HepG2 (cell line): Measurements from ENCODE around the gene JPH4. TPM values are rescaled to one million over a fixed set of nuclear protein-coding genes. Genes with fewer than 3 reads are reported as not detected.

ENCODE experiments used
- CBX1 ChIP-seq: IDR thresholded peaks from one replicate; pipeline ENCODE4 v1.6.1; 2016; ENCODE audit warnings: antibody characterized with exemption, low read depth
- CC2D1A ChIP-seq: sonication (generic); formaldehyde crosslinking; IDR thresholded peaks from 2 replicates; pipeline ENCODE4 v1.8.1; 2023; ENCODE audit warnings: mild to moderate bottlenecking, missing genetic modification reagents
- EED ChIP-seq: sonication (generic); formaldehyde crosslinking; IDR thresholded peaks from 2 replicates; pipeline ENCODE4 v1.5.0; 2020; ENCODE audit warnings: mild to moderate bottlenecking, missing genetic modification reagents
- GFI1 ChIP-seq: sonication (generic); formaldehyde crosslinking; IDR thresholded peaks from 2 replicates; pipeline ENCODE4 v1.5.0; 2020; ENCODE audit warnings: missing genetic modification reagents, mild to moderate bottlenecking, borderline replicate concordance
- GMEB1 ChIP-seq: sonication (generic); formaldehyde crosslinking; IDR thresholded peaks from 2 replicates; pipeline ENCODE4 v1.5.1; 2020; ENCODE audit warnings: missing genetic modification reagents, mild to moderate bottlenecking, borderline replicate concordance
- HDAC6 ChIP-seq: fragments of 200-600 bp; sonication (generic); IDR thresholded peaks from 2 replicates; pipeline ENCODE4 v1.7.0; 2017; ENCODE audit warnings: mild to moderate bottlenecking, antibody characterized with exemption, low read length, low read depth
- KLF12 ChIP-seq: sonication (generic); formaldehyde crosslinking; IDR thresholded peaks from 2 replicates; pipeline ENCODE4 v1.4.0; 2020; ENCODE audit warnings: missing genetic modification reagents, borderline replicate concordance
- MATR3 ChIP-seq: sonication (generic); formaldehyde crosslinking; IDR thresholded peaks from 2 replicates; pipeline ENCODE4 v1.4.0; 2020; ENCODE audit warnings: missing genetic modification reagents
- MIER3 ChIP-seq: IDR thresholded peaks from 2 replicates; pipeline ENCODE4 v1.6.1; 2016; ENCODE audit warnings: missing compliant biosample characterization, borderline replicate concordance
- NR2F1 ChIP-seq, 2 experiments: fragments of 450-650 bp in 1 of 2; formaldehyde crosslinking in 1 of 2; IDR thresholded peaks; 2 replicates each; pipeline versions ENCODE4 v1.5.0 to v1.6.1; 2016 to 2020; ENCODE audit warnings: mild to moderate bottlenecking in 1 of 2, missing compliant biosample characterization in 1 of 2, missing genetic modification reagents in 1 of 2, moderate library complexity in 1 of 2
- NR2F2 ChIP-seq: IDR thresholded peaks from 2 replicates; pipeline ENCODE4 v1.6.1; 2012; ENCODE audit warnings: low read depth, inconsistent platforms, borderline replicate concordance
- PAX8 ChIP-seq: sonication (generic); formaldehyde crosslinking; IDR thresholded peaks from 2 replicates; pipeline ENCODE4 v1.8.0; 2022; ENCODE audit warnings: mild to moderate bottlenecking, missing genetic modification reagents, borderline replicate concordance
- PRMT3 ChIP-seq: sonication (generic); formaldehyde crosslinking; IDR thresholded peaks from 2 replicates; pipeline ENCODE4 v1.8.1; 2022; ENCODE audit warnings: low read depth, mild to moderate bottlenecking, moderate library complexity, missing genetic modification reagents, borderline replicate concordance
- SALL1 ChIP-seq: sonication (generic); formaldehyde crosslinking; IDR thresholded peaks from 2 replicates; pipeline ENCODE4 v1.8.0; 2022; ENCODE audit warnings: mild to moderate bottlenecking, missing genetic modification reagents
- ZNF10 ChIP-seq: sonication (generic); formaldehyde crosslinking; IDR thresholded peaks from 2 replicates; pipeline ENCODE4 v1.4.0; 2020; ENCODE audit warnings: mild to moderate bottlenecking, low read depth, missing genetic modification reagents, borderline replicate concordance
- ZNF20 ChIP-seq: sonication (generic); formaldehyde crosslinking; IDR thresholded peaks from 2 replicates; pipeline ENCODE4 v1.4.0; 2020; ENCODE audit warnings: mild to moderate bottlenecking, moderate library complexity, missing genetic modification reagents
- ZNF557 ChIP-seq: sonication (generic); formaldehyde crosslinking; IDR thresholded peaks from 2 replicates; pipeline ENCODE4 v1.4.0; 2020; ENCODE audit warnings: missing genetic modification reagents
- ZNF577 ChIP-seq: sonication (generic); formaldehyde crosslinking; IDR thresholded peaks from 2 replicates; pipeline ENCODE4 v1.4.0; 2020; ENCODE audit warnings: mild to moderate bottlenecking, low read depth, missing genetic modification reagents, borderline replicate concordance
- ZNF629 ChIP-seq: sonication (generic); formaldehyde crosslinking; conservative IDR thresholded peaks from 2 replicates; pipeline ENCODE4 v1.5.0; 2020; ENCODE audit warnings: missing genetic modification reagents
- ZNF746 ChIP-seq: sonication (generic); formaldehyde crosslinking; IDR thresholded peaks from 2 replicates; pipeline ENCODE4 v1.8.0; 2022; ENCODE audit warnings: mild to moderate bottlenecking, missing genetic modification reagents
- polyA plus RNA-seq, 8 experiments: library from polyadenylated mRNA; depleted of rRNA in 3 of 8; stranded (reverse) in 7 of 8; unstranded in 1 of 8; fragments of >200 nt; fragmentation: Illumina TruSeq in 4 of 8; extraction: Trizol in 4 of 8; gene quantifications; 2 replicates each; pipeline versions ENCODE4 v1.2.1 to v1.2.3, GENCODE V29; 2011 to 2016; ENCODE audit warnings: low read depth in 4 of 8, missing spikeins in 1 of 8, mixed read lengths in 1 of 8; ENCODE audit not compliant: insufficient read depth in 1 of 8
- total RNA-seq, 5 experiments: library from RNA; depleted of rRNA; stranded (reverse); fragments of >200 nt; fragmentation: Illumina TruSeq; extraction: Trizol; gene quantifications; 2 replicates each; pipeline ENCODE4 v1.2.3, GENCODE V29; 2016; ENCODE audit warnings: low read depth in 1 of 5
- TF ChIP-seq, protein P1 (sequence below): sonication (generic); formaldehyde crosslinking; IDR thresholded peaks from 2 replicates; pipeline ENCODE4 v1.4.0; 2020; ENCODE audit warnings: missing genetic modification reagents
- TF ChIP-seq, protein P2 (sequence below): IDR thresholded peaks from 2 replicates; pipeline ENCODE4 v1.6.1; 2012; ENCODE audit warnings: low read length, improper control_type of control experiment

The JPH4 gene
- total and polyA plus RNA-seq, 2 of the 13 experiments (the other 11 are each of a cell fraction or from before 2014, with no cell fraction given): 0.08 to 0.22 TPM

DNA sequence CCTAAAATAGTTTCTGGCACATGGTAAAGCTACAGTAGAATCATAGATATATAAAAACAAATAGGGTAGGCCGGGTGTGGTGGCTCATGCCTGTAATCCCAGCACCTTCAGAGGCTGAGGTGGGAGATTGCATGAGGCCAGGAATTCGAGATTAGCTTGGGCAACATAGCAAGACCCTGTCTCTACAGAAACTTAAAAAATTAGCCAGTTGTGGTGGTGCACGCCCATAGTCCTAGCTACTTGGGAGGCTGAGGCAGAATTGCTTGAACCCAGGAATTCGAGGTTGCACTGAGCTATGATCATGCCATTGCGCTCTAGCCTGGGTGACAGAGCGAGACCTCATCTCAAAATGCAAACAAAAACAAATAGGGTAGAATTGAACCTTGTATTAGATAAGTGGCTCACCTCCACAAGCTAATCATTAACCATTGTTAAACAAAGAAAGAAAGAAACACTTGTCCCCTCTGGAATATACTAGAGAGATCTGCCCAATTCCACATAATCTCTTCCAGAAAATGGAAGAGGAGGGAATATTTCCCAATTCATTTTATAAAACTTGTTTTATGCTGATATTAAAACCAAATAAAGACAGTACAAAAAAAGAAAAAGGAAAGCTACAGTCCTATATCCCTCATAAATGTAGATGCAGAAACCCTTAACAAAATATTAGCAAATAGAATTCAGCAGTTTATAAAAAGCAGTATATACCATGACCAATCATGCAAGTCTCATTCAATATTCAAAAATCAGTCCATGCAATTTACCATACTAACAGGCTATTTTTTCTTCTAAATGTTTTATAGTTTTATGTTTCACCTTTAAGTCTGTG lies 34.9 kb upstream of the JPH4 start (continued):
- TF ChIP-seq CBX1 (peak; percentile 96), NR2F1 (CRISPR knock-in tag; IDR thresholded peaks at IDR 0.05) (peak; percentile 53 to 55; a peak in 3 of 4 replicates), NR2F2 (no peak), ZNF557 (CRISPR knock-in tag) (no peak), SALL1 (CRISPR knock-in tag) (peak; percentile 98), EED (CRISPR knock-in tag) (no peak), HDAC6 (no peak; the same call in 1 of the 2 replicates), MATR3 (no peak), ZNF10 (no peak), ZNF629 (CRISPR knock-in tag) (no peak; the same call in 1 of the 2 replicates), MIER3 (peak; percentile 86; the same call in 1 of the 2 replicates), ZNF746 (CRISPR knock-in tag) (peak; percentile 64; the same call in 1 of the 2 replicates), KLF12 (CRISPR knock-in tag) (no peak; the same call in 1 of the 2 replicates), PAX8 (CRISPR knock-in tag) (no peak), ZNF20 (CRISPR knock-in tag) (no peak; the same call in 1 of the 2 replicates), PRMT3 (CRISPR knock-in tag) (no peak), GMEB1 (CRISPR knock-in tag) (peak; percentile 52; the same call in 1 of the 2 replicates), ZNF577 (no peak), GFI1 (peak; percentile 88), CC2D1A (CRISPR knock-in tag) (no peak)
- TF ChIP-seq, protein P1, sequence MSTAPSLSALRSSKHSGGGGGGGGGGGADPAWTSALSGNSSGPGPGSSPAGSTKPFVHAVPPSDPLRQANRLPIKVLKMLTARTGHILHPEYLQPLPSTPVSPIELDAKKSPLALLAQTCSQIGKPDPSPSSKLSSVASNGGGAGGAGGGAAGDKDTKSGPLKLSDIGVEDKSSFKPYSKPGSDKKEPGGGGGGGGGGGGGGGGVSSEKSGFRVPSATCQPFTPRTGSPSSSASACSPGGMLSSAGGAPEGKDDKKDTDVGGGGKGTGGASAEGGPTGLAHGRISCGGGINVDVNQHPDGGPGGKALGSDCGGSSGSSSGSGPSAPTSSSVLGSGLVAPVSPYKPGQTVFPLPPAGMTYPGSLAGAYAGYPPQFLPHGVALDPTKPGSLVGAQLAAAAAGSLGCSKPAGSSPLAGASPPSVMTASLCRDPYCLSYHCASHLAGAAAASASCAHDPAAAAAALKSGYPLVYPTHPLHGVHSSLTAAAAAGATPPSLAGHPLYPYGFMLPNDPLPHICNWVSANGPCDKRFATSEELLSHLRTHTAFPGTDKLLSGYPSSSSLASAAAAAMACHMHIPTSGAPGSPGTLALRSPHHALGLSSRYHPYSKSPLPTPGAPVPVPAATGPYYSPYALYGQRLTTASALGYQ (CRISPR knock-in tag): peak; percentile 82
- TF ChIP-seq, protein P2, sequence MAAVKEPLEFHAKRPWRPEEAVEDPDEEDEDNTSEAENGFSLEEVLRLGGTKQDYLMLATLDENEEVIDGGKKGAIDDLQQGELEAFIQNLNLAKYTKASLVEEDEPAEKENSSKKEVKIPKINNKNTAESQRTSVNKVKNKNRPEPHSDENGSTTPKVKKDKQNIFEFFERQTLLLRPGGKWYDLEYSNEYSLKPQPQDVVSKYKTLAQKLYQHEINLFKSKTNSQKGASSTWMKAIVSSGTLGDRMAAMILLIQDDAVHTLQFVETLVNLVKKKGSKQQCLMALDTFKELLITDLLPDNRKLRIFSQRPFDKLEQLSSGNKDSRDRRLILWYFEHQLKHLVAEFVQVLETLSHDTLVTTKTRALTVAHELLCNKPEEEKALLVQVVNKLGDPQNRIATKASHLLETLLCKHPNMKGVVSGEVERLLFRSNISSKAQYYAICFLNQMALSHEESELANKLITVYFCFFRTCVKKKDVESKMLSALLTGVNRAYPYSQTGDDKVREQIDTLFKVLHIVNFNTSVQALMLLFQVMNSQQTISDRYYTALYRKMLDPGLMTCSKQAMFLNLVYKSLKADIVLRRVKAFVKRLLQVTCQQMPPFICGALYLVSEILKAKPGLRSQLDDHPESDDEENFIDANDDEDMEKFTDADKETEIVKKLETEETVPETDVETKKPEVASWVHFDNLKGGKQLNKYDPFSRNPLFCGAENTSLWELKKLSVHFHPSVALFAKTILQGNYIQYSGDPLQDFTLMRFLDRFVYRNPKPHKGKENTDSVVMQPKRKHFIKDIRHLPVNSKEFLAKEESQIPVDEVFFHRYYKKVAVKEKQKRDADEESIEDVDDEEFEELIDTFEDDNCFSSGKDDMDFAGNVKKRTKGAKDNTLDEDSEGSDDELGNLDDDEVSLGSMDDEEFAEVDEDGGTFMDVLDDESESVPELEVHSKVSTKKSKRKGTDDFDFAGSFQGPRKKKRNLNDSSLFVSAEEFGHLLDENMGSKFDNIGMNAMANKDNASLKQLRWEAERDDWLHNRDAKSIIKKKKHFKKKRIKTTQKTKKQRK: no peak
